Panc1 (cell line): ENCODE measurements around the gene TRIM27. TPM values are rescaled to one million over a fixed set of nuclear protein-coding genes. Genes with fewer than 3 reads are reported as not detected.

ENCODE experiments used
- ATAC-seq: fragments of 200-7000 bp; cut with Tn5 transposase; 2 replicates; pipeline ENCODE4 v1.9.1; 2020; ENCODE audit warnings: mild to moderate bottlenecking, moderate library complexity
- BruUV-seq: library from RNA; stranded (reverse); fragments of 400-500 nt; replicated peaks from 2 replicates; lab custom pipeline; 2021; lab: Mats Ljungman, UMichigan
- CTCF ChIA-PET: fragments of 300-600 bp; sonication (Branson Sonifier 250); formaldehyde crosslinking; loops from one replicate; lab custom pipeline; 2022; ENCODE audit warnings: antibody characterized with exemption; lab: Charles Lee
- POLR2A ChIA-PET: fragments of 300-600 bp; sonication (Branson Sonifier 250); formaldehyde crosslinking; loops from one replicate; lab custom pipeline; 2022; ENCODE audit warnings: antibody characterized with exemption; lab: Charles Lee
- DNase-seq: peaks from one replicate; pipeline ENCODE4 v3.0.0-alpha.2; 2010; ENCODE audit warnings: low read depth, low spot score
- H3K27ac ChIP-seq: 2 replicates; pipeline ENCODE4 v1.5.1; 2011; ENCODE audit warnings: mild to moderate bottlenecking, low read length, inconsistent platforms
- H3K27me3 ChIP-seq: fragments of 200-500 bp; sonication (Bioruptor generic); 2 replicates; pipeline ENCODE4 v1.6.0; 2014; ENCODE audit warnings: low read length, inconsistent platforms; ENCODE audit not compliant: control insufficient read depth, insufficient read depth
- H3K36me3 ChIP-seq: fragments of 200-500 bp; sonication (Bioruptor generic); 2 replicates; pipeline ENCODE4 v1.5.1; 2014; ENCODE audit warnings: inconsistent platforms, mild to moderate bottlenecking, low read length, moderate library complexity; ENCODE audit not compliant: control insufficient read depth, insufficient read depth
- H3K4me1 ChIP-seq: 2 replicates; pipeline ENCODE4 v1.5.1; 2011; ENCODE audit warnings: inconsistent platforms, mild to moderate bottlenecking, low read length, moderate library complexity; ENCODE audit not compliant: control insufficient read depth, insufficient read depth
- H3K4me3 ChIP-seq, 2 experiments: 2 replicates each; pipeline ENCODE4 v1.5.1; 2011 to 2012; ENCODE audit warnings: low read depth in 2 of 2, low read length in 2 of 2, mild to moderate bottlenecking in 2 of 2, inconsistent platforms in 1 of 2, moderate library complexity in 1 of 2
- H3K9me3 ChIP-seq: fragments of 200-500 bp; sonication (Bioruptor generic); 2 replicates; pipeline ENCODE4 v1.5.1; 2014; ENCODE audit warnings: low read depth, mild to moderate bottlenecking, inconsistent platforms, low read length, moderate library complexity; ENCODE audit not compliant: control insufficient read depth, insufficient read depth
- POLR2AphosphoS5 ChIP-seq: IDR thresholded peaks from 2 replicates; pipeline ENCODE4 v1.6.1; 2012; ENCODE audit warnings: mild to moderate bottlenecking, low read depth, low read length, moderate library complexity
- SIN3A ChIP-seq: IDR thresholded peaks from 2 replicates; pipeline ENCODE4 v1.6.1; 2012; ENCODE audit warnings: low read depth, mild to moderate bottlenecking, low read length, moderate library complexity, borderline replicate concordance; ENCODE audit not compliant: insufficient read depth
- TCF7L2 ChIP-seq: IDR thresholded peaks from 2 replicates; pipeline ENCODE4 v1.6.1; 2011; ENCODE audit warnings: mild to moderate bottlenecking, low read depth, low read length, inconsistent platforms
- in situ Hi-C: cut with HindIII; loops from 2 replicates; pipeline ENCODE4 v1.10.0; 2016; ENCODE audit warnings: low sequenced_read_pairs, low pct_unique_long_range_greater_than_20kb
- intact Hi-C: fragments of 100-400 bp; cut with micrococcal nuclease; formaldehyde crosslinking; loops from one replicate; pipeline ENCODE4 v1.10.0; 2022; ENCODE audit not compliant: unreplicated experiment
- total RNA-seq: library from RNA; stranded (reverse); gene quantifications from one replicate; pipeline ENCODE4 v1.2.1, GENCODE V29; 2021; ENCODE audit not compliant: unreplicated experiment
- TF ChIP-seq, protein P1 (sequence below), 2 experiments: IDR thresholded peaks; 2 replicates each; pipeline ENCODE4 v1.6.1; 2011 to 2012; ENCODE audit warnings: low read depth in 2 of 2, control low read depth in 1 of 2, low read length in 1 of 2, mild to moderate bottlenecking in 1 of 2, moderate library complexity in 1 of 2; ENCODE audit not compliant: insufficient read depth in 1 of 2
- TF ChIP-seq, protein P2 (sequence below): fragments of 450-650 bp; IDR thresholded peaks from 2 replicates; pipeline ENCODE4 v1.5.1; 2017; ENCODE audit warnings: mild to moderate bottlenecking

TRIM27 gene
- total RNA-seq, 1 experiment from 2014 or later = 53.0 TPM

DNA sequence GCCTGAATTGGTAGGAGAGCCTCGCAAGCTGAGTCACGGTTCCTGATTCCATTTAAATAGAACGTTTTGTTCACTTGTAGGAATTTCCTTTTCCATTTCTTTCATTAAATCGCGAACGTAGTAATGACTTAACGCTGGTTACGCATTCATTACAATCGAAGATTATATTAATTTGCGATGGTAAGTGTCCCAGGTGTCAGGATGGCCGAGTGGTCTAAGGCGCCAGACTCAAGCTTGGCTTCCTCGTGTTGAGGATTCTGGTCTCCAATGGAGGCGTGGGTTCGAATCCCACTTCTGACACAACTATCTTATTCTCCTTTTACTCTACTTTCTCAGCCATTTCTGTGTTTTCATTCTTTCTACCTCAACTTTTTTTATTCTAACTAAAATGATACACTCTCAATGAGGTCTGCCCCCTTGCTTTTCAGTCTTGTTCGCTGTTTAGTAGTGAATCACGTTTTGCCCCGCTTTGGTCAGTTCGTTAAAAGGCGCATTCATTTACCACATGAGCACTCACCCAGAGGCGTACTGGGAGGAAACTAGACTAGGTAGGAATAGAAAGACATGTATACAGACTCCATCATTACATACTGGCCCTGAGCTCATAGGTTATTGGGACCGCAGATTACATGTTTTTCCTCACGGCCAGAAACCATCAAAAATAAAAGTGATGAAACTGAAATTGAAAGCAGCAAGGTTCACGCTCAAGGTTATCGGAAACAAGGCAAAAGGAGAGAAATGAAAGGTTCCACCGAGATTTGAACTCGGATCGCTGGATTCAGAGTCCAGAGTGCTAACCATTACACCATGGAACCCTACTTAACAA lies 17.3 kb upstream of the TRIM27 start:
- CTCF ChIA-PET = no interaction called here
- in situ Hi-C loops = no loop called here
- BruUV-seq = no TSS peak
- intact Hi-C loops = loop anchor here (2.0 to 5.0 kb wide), 3 partner anchors 44 to 104 kb away; no protein-coding TSS in a partner anchor
- peak; percentile 86 for ATAC-seq
- no peaks in the 10 kb centered on the region for H3K9me3 ChIP-seq
- peak; percentile 95 for DNase-seq
- no peaks in the 10 kb centered on the region for H3K36me3 ChIP-seq
- POLR2A ChIA-PET = no interaction called here
- TF ChIP-seq POLR2AphosphoS5 (peak; percentile 28; the same call in 1 of the 2 replicates), SIN3A (no peak), TCF7L2 (no peak)
- TF ChIP-seq, protein P1, sequence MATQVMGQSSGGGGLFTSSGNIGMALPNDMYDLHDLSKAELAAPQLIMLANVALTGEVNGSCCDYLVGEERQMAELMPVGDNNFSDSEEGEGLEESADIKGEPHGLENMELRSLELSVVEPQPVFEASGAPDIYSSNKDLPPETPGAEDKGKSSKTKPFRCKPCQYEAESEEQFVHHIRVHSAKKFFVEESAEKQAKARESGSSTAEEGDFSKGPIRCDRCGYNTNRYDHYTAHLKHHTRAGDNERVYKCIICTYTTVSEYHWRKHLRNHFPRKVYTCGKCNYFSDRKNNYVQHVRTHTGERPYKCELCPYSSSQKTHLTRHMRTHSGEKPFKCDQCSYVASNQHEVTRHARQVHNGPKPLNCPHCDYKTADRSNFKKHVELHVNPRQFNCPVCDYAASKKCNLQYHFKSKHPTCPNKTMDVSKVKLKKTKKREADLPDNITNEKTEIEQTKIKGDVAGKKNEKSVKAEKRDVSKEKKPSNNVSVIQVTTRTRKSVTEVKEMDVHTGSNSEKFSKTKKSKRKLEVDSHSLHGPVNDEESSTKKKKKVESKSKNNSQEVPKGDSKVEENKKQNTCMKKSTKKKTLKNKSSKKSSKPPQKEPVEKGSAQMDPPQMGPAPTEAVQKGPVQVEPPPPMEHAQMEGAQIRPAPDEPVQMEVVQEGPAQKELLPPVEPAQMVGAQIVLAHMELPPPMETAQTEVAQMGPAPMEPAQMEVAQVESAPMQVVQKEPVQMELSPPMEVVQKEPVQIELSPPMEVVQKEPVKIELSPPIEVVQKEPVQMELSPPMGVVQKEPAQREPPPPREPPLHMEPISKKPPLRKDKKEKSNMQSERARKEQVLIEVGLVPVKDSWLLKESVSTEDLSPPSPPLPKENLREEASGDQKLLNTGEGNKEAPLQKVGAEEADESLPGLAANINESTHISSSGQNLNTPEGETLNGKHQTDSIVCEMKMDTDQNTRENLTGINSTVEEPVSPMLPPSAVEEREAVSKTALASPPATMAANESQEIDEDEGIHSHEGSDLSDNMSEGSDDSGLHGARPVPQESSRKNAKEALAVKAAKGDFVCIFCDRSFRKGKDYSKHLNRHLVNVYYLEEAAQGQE (IDR thresholded peaks at IDR 0.05; ENCODE audit: insufficient read depth in 1 of 2, low read depth in 2 of 2, low read length in 1 of 2) = no peak
- no peaks in the 10 kb centered on the region for H3K27me3 ChIP-seq
- H3K4me1 ChIP-seq = peaks cover 17% of the 10 kb centered on the region
- peak overlapping the region; percentile 84 for H3K27ac ChIP-seq
- H3K4me3 ChIP-seq = peak overlapping the region; percentile 99 to 100

DNA sequence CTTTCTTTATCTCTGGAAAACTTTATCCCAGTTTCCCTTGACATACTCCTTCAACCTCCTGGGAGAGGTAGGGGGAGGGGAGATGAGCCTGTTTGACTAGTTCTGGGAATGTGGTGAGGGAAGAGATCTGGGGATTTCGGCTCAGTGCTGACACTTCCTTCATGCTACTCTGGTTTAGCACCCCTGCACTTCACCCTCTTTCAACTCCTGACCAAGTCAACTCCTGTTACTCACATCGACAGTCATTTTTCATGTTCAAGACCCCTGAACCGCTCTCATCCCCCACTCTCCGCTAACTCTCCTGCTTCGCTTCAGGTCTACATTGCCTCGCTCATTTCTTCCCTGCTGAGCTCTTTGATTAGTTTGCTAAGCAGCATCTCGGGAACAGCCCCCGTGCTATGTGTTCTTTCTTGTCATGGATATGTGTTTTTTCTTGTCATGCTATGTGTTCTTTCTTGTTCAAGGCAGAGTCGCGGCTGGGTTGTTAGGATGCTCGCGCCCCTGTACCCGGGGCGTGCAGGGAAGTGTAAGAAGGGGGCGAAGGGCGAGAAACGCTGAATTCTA lies 16.6 kb upstream of the TRIM27 start:
- intact Hi-C loops = loop anchor here (2.0 to 5.0 kb wide), 3 partner anchors 43 to 103 kb away; no protein-coding TSS in a partner anchor
- no peaks in the 10 kb centered on the region for H3K9me3 ChIP-seq
- TF ChIP-seq POLR2AphosphoS5 = no peak
- TF ChIP-seq SIN3A = peak; percentile 31; the same call in 1 of the 2 replicates
- ATAC-seq (peak; percentile 53), DNase-seq (no peak)
- in situ Hi-C loops = no loop called here
- CTCF ChIA-PET = no interaction called here
- H3K27ac ChIP-seq = peak overlapping the region; percentile 84
- no TSS peak for BruUV-seq
- no peaks in the 10 kb centered on the region for H3K27me3 ChIP-seq
- H3K4me3 ChIP-seq = peak overlapping the region; percentile 99 to 100
- POLR2A ChIA-PET = no interaction called here
- H3K36me3 ChIP-seq = no peaks in the 10 kb centered on the region
- peaks cover 17% of the 10 kb centered on the region for H3K4me1 ChIP-seq

DNA sequence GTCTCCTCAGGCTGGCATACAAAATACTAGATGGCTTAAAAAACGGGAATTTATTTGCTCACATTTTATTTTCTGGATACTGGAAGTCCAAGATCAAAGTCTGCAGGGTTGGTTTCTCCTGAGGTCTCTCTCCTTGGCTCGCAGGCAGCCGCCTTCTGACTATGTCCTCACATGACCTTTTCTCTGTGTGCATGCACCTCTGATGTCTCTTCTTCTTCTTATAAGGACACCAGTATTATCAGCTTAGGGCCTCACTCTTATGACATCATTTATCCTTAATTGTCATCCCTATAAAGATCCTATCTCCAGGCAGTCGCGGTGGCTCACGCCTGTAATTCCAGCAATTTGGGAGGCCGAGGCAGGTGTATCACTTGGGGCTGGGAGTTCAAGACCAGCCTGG lies 9.3 kb upstream of the TRIM27 start:
- ChIA-PET POLR2A (interaction anchor here (0.6 kb wide), 1 partner anchor 11 kb away, joined by 3 read pairs; no protein-coding TSS in a partner anchor), CTCF (no interaction called here)
- intact Hi-C loops = no loop called here
- H3K27me3 ChIP-seq = no peaks in the 10 kb centered on the region
- DNase-seq (no peak), ATAC-seq (no peak)
- TF ChIP-seq SIN3A = no peak
- no peak for TF ChIP-seq POLR2AphosphoS5
- TF ChIP-seq, protein P2, sequence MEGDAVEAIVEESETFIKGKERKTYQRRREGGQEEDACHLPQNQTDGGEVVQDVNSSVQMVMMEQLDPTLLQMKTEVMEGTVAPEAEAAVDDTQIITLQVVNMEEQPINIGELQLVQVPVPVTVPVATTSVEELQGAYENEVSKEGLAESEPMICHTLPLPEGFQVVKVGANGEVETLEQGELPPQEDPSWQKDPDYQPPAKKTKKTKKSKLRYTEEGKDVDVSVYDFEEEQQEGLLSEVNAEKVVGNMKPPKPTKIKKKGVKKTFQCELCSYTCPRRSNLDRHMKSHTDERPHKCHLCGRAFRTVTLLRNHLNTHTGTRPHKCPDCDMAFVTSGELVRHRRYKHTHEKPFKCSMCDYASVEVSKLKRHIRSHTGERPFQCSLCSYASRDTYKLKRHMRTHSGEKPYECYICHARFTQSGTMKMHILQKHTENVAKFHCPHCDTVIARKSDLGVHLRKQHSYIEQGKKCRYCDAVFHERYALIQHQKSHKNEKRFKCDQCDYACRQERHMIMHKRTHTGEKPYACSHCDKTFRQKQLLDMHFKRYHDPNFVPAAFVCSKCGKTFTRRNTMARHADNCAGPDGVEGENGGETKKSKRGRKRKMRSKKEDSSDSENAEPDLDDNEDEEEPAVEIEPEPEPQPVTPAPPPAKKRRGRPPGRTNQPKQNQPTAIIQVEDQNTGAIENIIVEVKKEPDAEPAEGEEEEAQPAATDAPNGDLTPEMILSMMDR = no peak
- TF ChIP-seq, protein P1 (IDR thresholded peaks at IDR 0.05; ENCODE audit: insufficient read depth in 1 of 2, low read depth in 2 of 2, low read length in 1 of 2) = no peak
- TF ChIP-seq TCF7L2 = no peak
- H3K27ac ChIP-seq = no peak overlapping the region
- no peaks in the 10 kb centered on the region for H3K9me3 ChIP-seq
- BruUV-seq = no TSS peak
- in situ Hi-C loops = no loop called here
- H3K36me3 ChIP-seq = no peaks in the 10 kb centered on the region
- H3K4me1 ChIP-seq = no peaks in the 10 kb centered on the region
- no peak overlapping the region for H3K4me3 ChIP-seq
